ENCODE data around the gene MARCHF10. TPM values are rescaled to one million over a fixed set of nuclear protein-coding genes. Genes with fewer than 3 reads are reported as not detected.
A peak's percentile ranks its signal among the peaks of the same experiment; 100 is the strongest.

The MARCHF10 gene
- total RNA-seq, 1 donor from 2014 or later = not detected

DNA sequence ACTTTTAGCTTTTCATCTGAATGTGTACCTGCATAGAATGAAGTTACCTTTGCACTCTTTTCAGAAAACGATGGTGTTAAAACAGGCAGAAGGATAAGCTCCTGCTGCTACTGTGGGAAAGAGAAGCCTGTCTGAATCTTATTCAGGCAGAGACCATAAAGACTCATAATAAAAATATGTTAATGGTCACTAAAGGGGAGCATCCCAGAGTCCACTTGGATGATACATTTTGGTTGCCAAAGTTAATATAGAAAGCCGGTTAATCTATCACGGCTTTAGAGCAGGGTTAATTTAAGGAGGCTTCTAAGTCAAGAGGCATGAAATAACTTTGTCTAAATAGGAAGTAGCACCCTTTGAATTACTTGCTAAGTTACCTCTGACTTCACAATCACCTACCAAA lies 2.9 kb downstream of the MARCHF10 start:
- intact Hi-C loops (cut with micrococcal nuclease) = no loop called here

DNA sequence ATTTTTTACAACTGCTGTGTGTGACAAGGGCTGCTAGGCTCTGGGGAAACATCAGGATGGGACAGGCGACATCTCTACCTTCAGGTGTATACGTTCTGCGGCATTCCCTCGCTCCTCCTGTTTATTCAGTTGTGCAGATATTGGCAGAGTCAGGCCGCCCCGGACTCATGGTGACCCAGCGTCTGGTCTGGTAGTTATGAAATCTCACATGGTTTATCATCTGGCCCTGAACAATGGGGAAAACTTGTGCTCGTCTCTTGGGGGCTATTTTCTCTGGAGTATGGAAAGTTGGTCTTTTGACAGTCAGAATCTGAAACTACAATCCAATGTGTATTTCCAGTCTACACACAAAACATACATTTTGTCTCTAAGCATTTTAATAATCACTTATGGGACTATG lies 3.3 kb downstream of the MARCHF10 start:
- Mint-ChIP-seq H3K36me3 (ENCODE audit: low read depth) (no peaks in the 10 kb centered on the region), H3K4me1 (no peaks in the 10 kb centered on the region), H3K4me3 (no peak overlapping the region), H3K27ac (no peak overlapping the region), H3K27me3 (peaks cover 38% of the 10 kb centered on the region), H3K9me3 (no peaks in the 10 kb centered on the region)
- no peak for DNase-seq
- intact Hi-C loops (cut with micrococcal nuclease) = no loop called here

More for the DNA sequence above, 2.9 kb downstream of the MARCHF10 start:
- no peaks in the 10 kb centered on the region for H3K4me1 Mint-ChIP-seq
- no peaks in the 10 kb centered on the region for H3K36me3 Mint-ChIP-seq (ENCODE audit: low read depth)
- H3K9me3 Mint-ChIP-seq = no peaks in the 10 kb centered on the region
- peaks cover 39% of the 10 kb centered on the region for H3K27me3 Mint-ChIP-seq
- H3K27ac Mint-ChIP-seq = no peak overlapping the region
- DNase-seq = no peak
- H3K4me3 Mint-ChIP-seq = no peak overlapping the region

GRCh38 chr17:62804025-62804424 lies 4.1 kb downstream of the MARCHF10 start:
- Mint-ChIP-seq H3K36me3 (ENCODE audit: low read depth) (no peaks in the 10 kb centered on the region), H3K27me3 (peaks cover 31% of the 10 kb centered on the region), H3K4me1 (no peaks in the 10 kb centered on the region), H3K4me3 (no peak overlapping the region), H3K27ac (no peak overlapping the region), H3K9me3 (no peaks in the 10 kb centered on the region)
- no peak for DNase-seq
- intact Hi-C loops (cut with micrococcal nuclease) = no loop called here

GRCh38 chr17:62802561-62803205 lies 5.4 kb downstream of the MARCHF10 start:
- DNase-seq = no peak
- Mint-ChIP-seq H3K4me1 (no peaks in the 10 kb centered on the region), H3K9me3 (no peaks in the 10 kb centered on the region), H3K27ac (no peak overlapping the region), H3K27me3 (peaks cover 24% of the 10 kb centered on the region), H3K36me3 (ENCODE audit: low read depth) (no peaks in the 10 kb centered on the region), H3K4me3 (no peak overlapping the region)
- intact Hi-C loops (cut with micrococcal nuclease) = no loop called here

GRCh38 chr17:62801553-62802114 lies 6.5 kb downstream of the MARCHF10 start:
- intact Hi-C loops (cut with micrococcal nuclease) = no loop called here
- Mint-ChIP-seq H3K36me3 (ENCODE audit: low read depth) (no peaks in the 10 kb centered on the region), H3K4me1 (no peaks in the 10 kb centered on the region), H3K4me3 (no peak overlapping the region), H3K27me3 (peaks cover 14% of the 10 kb centered on the region), H3K27ac (no peak overlapping the region), H3K9me3 (no peaks in the 10 kb centered on the region)
- DNase-seq = no peak

DNA sequence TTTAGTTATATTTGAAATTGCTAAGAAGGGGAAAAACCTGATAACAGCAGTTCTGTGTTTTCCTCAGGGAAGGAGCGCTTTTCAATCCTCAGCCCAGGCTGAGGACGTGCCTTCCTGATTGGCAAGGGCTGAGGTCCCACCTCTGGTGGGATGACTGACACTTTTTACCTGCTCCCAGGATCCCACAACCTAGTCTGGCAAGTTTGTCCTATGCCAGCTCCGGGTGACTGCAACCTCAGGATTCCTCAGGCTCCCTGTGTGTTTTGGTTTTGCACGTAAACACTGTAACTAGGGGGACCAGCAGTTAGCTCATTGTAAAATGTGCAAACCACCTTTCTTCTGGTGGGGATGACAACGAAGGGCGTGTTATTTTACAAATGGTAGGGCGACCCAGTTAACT lies 7.5 kb downstream of the MARCHF10 start:
- Mint-ChIP-seq H3K36me3 (ENCODE audit: low read depth) (no peaks in the 10 kb centered on the region), H3K4me1 (no peaks in the 10 kb centered on the region), H3K9me3 (no peaks in the 10 kb centered on the region), H3K27me3 (peaks cover 6% of the 10 kb centered on the region), H3K27ac (no peak overlapping the region), H3K4me3 (no peak overlapping the region)
- DNase-seq = no peak
- intact Hi-C loops (cut with micrococcal nuclease) = no loop called here

DNA sequence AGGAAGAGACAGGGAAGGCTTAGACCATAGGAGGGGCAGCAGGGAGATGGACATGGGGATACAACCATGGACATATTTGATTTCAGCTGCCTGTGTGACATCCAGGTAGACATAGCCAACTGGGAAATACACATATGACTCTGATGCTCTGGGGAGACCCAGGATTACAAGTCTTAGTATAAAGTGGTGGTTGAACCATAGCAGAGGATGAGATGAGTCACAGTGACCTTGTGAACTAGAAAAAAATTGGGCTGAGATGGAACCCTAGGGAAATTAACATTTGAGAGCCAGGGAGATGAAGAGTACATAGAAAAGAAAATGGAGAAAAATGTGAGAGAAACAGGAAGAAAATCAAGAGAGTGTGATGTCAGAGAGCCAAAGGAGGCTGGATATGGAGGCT lies 10.2 kb downstream of the MARCHF10 start:
- DNase-seq = no peak
- Mint-ChIP-seq H3K9me3 (peaks cover 6% of the 10 kb centered on the region), H3K27ac (no peak overlapping the region), H3K27me3 (peaks cover 11% of the 10 kb centered on the region), H3K4me3 (no peak overlapping the region), H3K36me3 (ENCODE audit: low read depth) (no peaks in the 10 kb centered on the region), H3K4me1 (peaks cover 8% of the 10 kb centered on the region)
- intact Hi-C loops (cut with micrococcal nuclease) = no loop called here

DNA sequence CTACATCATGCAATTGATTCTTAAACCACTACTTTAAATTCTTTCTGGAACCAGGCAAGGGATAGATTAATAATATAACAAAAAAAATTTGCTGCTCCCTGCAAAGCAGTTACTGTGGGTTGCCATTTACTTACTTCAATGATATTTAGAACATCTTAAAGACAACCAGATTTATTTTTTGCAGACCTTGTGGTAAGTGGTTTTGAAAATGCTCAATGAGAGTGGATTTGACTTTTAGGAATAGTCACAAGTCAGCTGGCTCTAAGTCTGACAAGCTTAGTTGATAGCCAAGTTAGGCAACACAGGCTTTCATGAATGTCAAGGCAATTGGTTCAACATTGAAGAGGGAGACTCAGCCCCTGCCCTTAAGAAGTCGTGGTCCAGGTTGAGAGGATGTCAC lies 11.8 kb downstream of the MARCHF10 start:
- no peak overlapping the region for H3K4me3 Mint-ChIP-seq
- H3K27ac Mint-ChIP-seq = no peak overlapping the region
- peaks cover 6% of the 10 kb centered on the region for H3K9me3 Mint-ChIP-seq
- peaks cover 11% of the 10 kb centered on the region for H3K27me3 Mint-ChIP-seq
- no peak for DNase-seq
- H3K4me1 Mint-ChIP-seq = peaks cover 8% of the 10 kb centered on the region
- no peaks in the 10 kb centered on the region for H3K36me3 Mint-ChIP-seq (ENCODE audit: low read depth)
- intact Hi-C loops (cut with micrococcal nuclease) = no loop called here

DNA sequence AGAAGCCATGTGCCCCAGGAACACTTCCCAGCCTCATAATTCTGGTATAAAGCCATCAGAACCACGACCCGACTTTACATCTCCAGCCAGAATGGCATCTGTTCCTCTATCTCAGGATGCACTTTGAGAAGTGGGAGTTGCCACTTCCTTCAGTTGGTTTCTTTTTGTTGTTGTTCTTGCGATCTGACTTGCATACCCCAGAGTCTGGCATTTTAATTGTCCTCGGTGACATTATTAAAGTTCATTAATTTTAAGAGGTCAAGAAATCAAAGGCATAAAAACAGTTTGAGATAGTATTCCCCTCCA lies 13.5 kb downstream of the MARCHF10 start:
- Mint-ChIP-seq H3K9me3 (peaks cover 6% of the 10 kb centered on the region), H3K4me3 (peak overlapping the region; percentile 20), H3K4me1 (peaks cover 8% of the 10 kb centered on the region), H3K36me3 (ENCODE audit: low read depth) (no peaks in the 10 kb centered on the region), H3K27me3 (peaks cover 13% of the 10 kb centered on the region), H3K27ac (no peak overlapping the region)
- DNase-seq = no peak
- intact Hi-C loops (cut with micrococcal nuclease) = no loop called here

DNA sequence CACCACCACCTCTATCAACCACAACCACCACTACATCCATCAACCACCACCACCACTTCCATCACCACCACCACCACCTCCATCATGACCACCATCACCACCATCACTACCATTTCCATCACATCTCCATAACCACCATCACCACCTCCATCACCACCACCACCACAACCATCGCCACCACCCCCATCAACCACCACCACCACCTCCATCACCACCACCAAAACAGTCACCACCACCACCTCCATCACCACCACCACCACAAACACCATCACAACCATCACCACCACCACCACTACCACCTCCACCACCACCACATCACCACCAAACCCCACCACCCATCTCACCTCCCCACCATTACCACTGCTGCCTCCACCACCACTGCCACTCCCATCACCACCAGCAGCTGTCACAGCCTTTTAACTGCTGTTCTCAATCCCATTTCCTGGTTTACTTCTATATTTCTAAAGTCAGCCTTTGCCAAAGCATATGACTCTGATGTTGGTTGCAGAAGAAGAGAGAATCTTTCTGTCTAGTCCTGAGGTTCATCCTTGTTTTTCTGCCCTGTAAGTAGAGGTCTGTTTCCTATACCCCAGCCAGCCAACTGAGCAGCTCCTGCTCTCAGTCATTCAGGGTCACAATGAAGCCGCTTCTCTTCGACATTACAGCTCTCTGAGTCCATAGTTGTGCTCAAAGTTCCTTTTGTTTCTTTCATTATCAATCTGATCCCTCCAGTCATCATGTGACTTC lies 14.0 kb downstream of the MARCHF10 start:
- intact Hi-C loops (cut with micrococcal nuclease) = no loop called here
- no peak for DNase-seq
- H3K27me3 Mint-ChIP-seq = peaks cover 13% of the 10 kb centered on the region
- H3K27ac Mint-ChIP-seq = no peak overlapping the region
- H3K36me3 Mint-ChIP-seq (ENCODE audit: low read depth) = no peaks in the 10 kb centered on the region
- H3K9me3 Mint-ChIP-seq = peaks cover 6% of the 10 kb centered on the region
- H3K4me1 Mint-ChIP-seq = peaks cover 8% of the 10 kb centered on the region
- peak overlapping the region; percentile 20 for H3K4me3 Mint-ChIP-seq

DNA sequence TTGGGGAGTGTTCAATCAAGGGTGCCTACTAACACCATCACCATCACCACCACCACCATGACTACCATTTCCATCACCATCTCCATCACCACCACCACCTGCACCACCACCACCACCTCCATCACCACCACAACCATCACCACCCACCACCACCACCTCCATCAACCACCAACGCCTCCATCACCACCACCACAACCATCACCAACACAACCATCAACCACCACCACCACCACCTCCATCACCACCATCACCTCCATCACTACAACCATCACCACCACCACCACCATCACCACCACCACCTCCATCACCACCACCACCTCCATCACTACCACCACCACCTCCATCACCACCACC lies 15.7 kb downstream of the MARCHF10 start:
- intact Hi-C loops (cut with micrococcal nuclease) = no loop called here
- peaks cover 8% of the 10 kb centered on the region for H3K4me1 Mint-ChIP-seq

DNA sequence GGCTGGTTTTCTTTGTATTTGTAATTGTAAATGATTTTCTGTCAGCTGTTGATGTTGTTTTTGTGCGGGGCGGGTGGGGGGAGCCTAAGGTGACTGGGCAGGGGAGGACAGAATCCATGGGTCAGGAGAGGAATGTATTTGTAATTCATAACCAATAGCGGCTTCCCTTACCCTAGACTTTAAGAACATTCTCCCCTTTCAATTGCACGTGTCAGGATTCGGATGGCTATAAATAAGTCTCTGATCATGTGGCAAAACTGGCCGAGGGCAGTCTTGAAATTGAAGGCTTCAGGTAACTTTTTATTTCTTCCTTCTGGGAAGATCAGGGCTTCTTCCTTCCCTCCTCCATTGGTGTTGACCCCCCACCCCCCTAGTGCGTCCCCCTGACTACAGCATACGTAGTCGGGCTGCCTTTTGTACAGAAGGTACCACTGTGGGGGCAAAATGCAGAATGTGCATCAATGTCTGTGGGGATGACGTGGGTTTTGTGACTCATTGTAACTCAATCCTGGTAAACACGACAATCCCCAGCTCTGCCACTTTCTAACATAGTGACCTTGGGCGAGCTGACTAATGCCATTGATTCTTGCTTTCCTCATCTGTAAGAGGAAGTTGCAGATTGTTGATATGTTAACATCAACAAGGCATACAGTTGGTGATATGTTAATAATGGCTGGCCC lies 16.2 kb downstream of the MARCHF10 start:
- DNase-seq = no peak
- intact Hi-C loops (cut with micrococcal nuclease) = no loop called here
- H3K36me3 Mint-ChIP-seq (ENCODE audit: low read depth) = no peaks in the 10 kb centered on the region
- peaks cover 8% of the 10 kb centered on the region for H3K4me1 Mint-ChIP-seq
- H3K27ac Mint-ChIP-seq = no peak overlapping the region
- peaks cover 13% of the 10 kb centered on the region for H3K27me3 Mint-ChIP-seq
- no peak overlapping the region for H3K4me3 Mint-ChIP-seq
- H3K9me3 Mint-ChIP-seq = peaks cover 6% of the 10 kb centered on the region

More for the DNA sequence above, 15.7 kb downstream of the MARCHF10 start:
- no peak overlapping the region for H3K27ac Mint-ChIP-seq
- H3K27me3 Mint-ChIP-seq = peaks cover 13% of the 10 kb centered on the region
- DNase-seq = no peak
- no peak overlapping the region for H3K4me3 Mint-ChIP-seq
- H3K9me3 Mint-ChIP-seq = peaks cover 6% of the 10 kb centered on the region
- no peaks in the 10 kb centered on the region for H3K36me3 Mint-ChIP-seq (ENCODE audit: low read depth)

GRCh38 chr17:62791235-62791734 lies 16.8 kb downstream of the MARCHF10 start:
- Mint-ChIP-seq H3K9me3 (peaks cover 6% of the 10 kb centered on the region), H3K36me3 (ENCODE audit: low read depth) (no peaks in the 10 kb centered on the region), H3K4me1 (peaks cover 8% of the 10 kb centered on the region), H3K27ac (no peak overlapping the region), H3K4me3 (no peak overlapping the region), H3K27me3 (peaks cover 13% of the 10 kb centered on the region)
- intact Hi-C loops (cut with micrococcal nuclease) = no loop called here
- DNase-seq = no peak

GRCh38 chr17:62790564-62790986 lies 17.5 kb downstream of the MARCHF10 start:
- no peak overlapping the region for H3K27ac Mint-ChIP-seq
- peaks cover 14% of the 10 kb centered on the region for H3K27me3 Mint-ChIP-seq
- peaks cover 7% of the 10 kb centered on the region for H3K9me3 Mint-ChIP-seq
- no peaks in the 10 kb centered on the region for H3K36me3 Mint-ChIP-seq (ENCODE audit: low read depth)
- H3K4me1 Mint-ChIP-seq = peaks cover 8% of the 10 kb centered on the region
- no peak overlapping the region for H3K4me3 Mint-ChIP-seq
- DNase-seq = no peak
- intact Hi-C loops (cut with micrococcal nuclease) = no loop called here

Data from activated CD4-positive, alpha-beta T cell treated with anti-CD3 and anti-CD28 coated beads, Interleukin-2, amount 10 ng/mL, durations not matched to agents 24 days and 14 days (primary cell).